GM08714 (cell line): ENCODE measurements around the gene PDE11A.

ENCODE experiments used
- H3K4me3 ChIP-seq: fragments of 200-500 bp; sonication (Bioruptor generic); 2 replicates; pipeline ENCODE4 v1.5.1; 2014; ENCODE audit warnings: mild to moderate bottlenecking, low read length, inconsistent platforms
- ZNF274 ChIP-seq: IDR thresholded peaks from 2 replicates; pipeline ENCODE4 v1.6.1; 2012; ENCODE audit warnings: mild to moderate bottlenecking, low read depth, low read length

Gene PDE11A

DNA sequence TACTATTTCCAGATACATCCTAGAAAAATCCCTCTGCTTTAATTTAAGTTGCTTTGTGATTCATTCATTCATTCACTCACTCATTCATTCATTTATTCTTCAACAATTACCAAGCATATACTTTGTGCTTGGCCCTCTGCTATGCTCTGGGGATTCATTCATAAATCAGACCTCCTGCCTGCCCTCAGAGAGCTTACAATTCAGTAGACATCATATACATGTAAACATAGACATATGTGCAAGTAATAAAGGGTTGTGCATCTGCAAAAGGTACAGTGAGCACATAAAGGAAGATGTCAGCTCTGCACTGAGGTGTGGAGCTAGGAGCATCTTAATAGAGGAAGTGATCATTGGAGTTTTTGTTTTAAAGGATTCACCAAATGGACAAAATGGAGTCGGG, 490.6 kb downstream of the PDE11A start:
- TF ChIP-seq ZNF274 = no peak
- H3K4me3 ChIP-seq = no peak overlapping the region

DNA sequence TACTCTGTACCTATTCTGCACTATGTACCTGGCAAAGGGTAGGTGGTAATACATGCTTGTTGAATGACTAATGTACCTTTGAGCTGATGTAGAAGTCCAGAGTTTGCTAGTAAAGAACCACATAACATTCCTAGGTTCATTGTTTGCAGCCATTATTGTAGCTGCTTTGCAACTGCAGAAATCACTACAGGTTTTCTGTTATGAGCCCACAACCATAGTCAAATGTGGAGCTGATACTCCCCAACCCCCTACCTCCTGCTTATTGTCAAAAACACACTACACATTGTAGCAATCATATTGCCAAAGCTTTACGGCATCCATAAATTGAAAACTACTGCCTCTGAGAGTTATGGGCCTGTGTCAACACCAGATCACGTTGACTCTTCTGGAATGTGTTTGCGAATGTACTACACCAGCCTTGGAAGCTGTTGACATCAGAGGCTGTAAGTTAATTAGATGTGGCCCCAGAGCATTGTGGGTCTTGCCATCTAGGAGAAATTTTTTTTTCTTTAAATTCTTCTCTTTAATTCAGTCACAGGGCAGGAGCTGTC, 493.0 kb downstream of the PDE11A start:
- H3K4me3 ChIP-seq = no peak overlapping the region
- no peak for TF ChIP-seq ZNF274

DNA sequence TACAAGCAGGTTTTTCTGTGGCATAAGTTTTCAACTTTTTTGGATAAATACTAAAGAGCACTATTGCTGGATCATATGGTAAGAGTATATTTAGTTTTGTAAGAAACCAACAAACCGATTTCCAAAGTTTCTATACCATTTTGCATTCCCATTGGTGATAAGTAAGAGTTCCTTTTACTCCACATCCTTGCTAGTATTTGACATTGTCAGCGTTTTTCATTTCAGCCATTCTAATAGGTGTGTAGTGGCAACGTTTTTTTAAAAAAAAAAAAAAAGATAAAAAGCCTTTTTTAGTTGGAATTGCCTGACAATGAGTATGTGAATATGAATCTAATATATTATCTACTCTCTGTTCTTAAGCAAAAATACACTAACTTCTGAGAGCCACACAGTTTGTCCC, 494.1 kb downstream of the PDE11A start:
- no peak overlapping the region for H3K4me3 ChIP-seq
- TF ChIP-seq ZNF274 = no peak

DNA sequence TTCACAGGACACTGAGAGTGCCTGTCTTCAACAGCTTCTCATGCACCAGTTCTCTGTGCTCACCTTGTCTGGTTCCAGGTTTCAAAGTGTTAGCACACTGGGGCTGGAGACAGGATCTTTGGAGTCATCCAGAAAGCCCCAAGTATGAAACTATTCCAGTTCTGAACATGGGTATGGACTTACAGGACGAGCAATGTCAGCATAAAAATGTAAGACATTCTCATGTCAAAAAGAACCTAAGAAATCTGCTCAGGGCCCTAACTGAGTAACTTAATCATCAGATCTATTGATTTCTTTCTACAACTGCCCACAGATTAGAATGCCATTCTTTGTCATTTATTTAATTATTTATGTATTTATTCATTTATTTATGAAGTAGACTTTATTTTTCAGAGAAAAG, 495.5 kb downstream of the PDE11A start:
- no peak for TF ChIP-seq ZNF274
- no peak overlapping the region for H3K4me3 ChIP-seq

DNA sequence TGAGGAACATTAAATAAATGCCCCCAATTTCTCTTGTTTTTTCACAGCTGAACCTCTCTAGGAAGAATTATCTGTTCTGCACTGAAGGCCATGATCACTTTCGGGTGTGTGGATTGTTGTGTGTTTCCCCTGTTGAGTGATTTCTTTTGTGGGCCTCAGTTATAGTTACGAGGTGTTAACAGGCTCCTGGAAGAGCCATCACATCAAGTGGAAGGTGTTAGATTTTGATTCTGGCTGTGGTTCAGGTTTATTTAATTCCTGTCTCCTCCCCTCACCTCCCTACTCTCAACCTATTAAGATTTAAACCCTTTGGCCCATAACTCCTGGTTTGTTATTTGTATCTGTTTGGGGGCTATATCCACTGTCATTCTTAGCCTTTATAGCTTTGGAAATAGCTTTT, 497.2 kb downstream of the PDE11A start:
- TF ChIP-seq ZNF274 = no peak
- no peak overlapping the region for H3K4me3 ChIP-seq

DNA sequence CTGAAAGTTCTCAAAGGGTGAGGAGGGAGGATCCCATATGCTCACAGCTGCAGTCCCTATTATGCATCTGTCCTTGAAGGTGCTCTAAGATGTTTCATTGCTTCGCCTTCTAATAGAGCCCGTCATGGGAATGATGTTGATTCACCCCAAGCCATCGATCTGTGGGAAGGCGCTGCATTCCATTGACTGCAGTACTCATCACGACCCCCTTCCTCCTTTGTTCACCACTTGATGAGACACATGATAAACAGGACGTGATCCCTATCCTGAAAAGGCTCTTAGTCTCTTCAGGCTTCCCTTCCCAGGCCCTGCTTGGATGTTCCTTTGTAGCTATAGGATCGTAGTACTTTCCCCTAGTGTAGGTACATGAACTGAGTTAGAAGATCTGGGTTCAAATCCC, 498.2 kb downstream of the PDE11A start:
- H3K4me3 ChIP-seq = no peak overlapping the region
- no peak for TF ChIP-seq ZNF274
